TTC549 (cell line): ENCODE data around the gene LIF.
"Not testable (repeated sequence)": the region's sequence is repeated elsewhere in the genome, so short reads cannot be mapped to it uniquely, and the experiment has no call there.

Experiments
- FAIRE-seq: peaks from 2 replicates; lab custom pipeline; 2012; peaks lifted over from hg19 to GRCh38; lab: Jason Lieb, UNC

LIF gene

GRCh38 chr22:30224161-30224857 is 22.2 kb downstream of the LIF start:
- FAIRE-seq, result no peak

DNA sequence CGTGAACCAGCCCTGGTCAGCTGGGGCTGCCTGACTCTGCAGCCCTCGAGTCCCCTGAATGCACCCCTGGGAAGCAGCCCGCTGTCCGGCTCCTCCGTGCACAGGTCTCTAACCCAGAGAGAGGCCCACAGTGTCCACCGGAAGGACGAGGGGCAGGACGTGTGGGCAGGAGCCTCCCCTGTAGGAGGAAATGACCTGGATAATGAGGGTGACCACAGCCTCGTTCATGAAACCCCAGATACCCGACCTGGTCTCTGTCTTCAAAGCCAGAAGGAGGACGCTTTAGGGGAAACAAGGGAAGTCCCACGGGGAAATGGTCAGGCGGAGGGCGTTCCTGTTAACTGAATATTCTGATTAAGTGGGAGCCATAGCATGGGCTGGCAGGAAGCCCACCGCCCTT is 23.3 kb downstream of the LIF start:
- no peak for FAIRE-seq

GRCh38 chr22:30222321-30222720 is 24.2 kb downstream of the LIF start:
- no peak for FAIRE-seq

DNA sequence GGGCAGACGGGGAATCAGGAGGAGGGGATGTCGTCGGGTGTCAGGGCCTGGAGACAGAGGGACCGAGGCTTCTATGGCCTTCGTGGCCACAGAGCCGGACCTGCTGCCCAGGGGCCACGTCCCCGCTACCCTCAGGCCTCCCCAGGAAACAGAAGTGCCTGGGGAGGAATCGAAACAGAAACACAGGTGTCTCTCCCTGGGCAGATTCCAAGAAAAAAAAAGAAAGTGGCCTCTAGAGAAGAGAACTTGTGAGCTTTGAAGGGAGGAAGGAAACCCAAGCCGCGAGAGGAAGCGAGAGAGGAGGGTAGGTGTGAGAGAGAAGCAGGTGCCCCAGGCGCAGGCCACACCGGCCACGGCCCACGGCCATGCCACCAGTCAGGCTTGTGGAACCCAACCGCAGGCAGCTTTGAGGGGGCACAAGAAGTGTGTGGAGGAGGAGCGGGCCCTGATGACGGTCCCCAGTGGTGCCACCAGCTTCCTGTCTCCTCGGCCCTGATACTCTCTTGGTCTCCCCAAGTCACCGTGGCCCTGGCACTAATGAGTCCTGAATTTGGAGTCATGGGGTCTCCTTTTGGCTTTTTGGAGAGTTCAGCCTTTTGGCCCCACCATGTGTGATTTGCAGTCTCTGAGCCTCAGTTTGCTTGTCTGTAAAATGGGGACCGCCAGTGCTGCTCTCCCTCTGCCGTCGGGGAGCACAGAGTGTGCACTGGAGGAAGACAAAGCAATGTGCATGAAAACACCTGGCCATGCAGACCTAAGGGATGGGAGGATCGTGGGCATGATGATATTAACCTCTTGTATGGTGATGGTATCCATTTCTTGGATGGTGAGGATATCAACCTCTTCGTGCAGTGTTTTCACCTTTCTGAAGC is 25.2 kb downstream of the LIF start:
- no peak for FAIRE-seq

DNA sequence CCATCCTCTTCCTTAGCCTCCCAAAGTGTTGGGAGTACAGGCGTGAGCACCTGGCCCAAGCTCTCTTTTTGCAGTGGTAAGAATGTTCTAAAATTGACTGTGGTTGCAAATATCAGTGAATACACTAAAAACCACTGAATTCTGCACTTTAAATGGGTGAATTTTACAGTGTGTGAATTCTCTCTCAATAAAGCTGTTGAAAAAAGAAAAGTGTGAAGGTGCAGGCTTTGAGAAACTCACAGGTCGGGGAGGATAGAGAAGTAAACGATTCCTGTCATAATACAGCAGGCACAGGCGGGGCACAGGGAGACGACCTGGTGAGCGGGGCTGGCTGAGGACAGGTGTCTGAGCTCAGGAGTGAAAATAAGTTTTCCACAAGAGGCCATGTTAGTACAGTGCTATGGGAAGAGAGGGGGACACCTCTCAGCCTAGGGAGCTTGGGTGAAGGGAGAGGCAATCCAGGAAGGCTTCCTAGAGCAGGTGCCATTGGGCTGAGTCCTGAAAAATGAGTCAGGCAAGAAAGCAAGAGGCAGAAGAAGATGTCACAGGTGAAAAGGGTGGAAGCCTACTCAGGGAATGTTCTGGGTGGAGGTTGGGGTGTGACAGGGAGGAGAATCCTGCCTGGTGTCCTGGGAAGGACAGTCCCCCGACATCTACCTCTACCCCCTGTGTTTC is 26.1 kb downstream of the LIF start:
- no peak for FAIRE-seq

- no peak for FAIRE-seq
Measured at GRCh38 chr22:30219668-30220278, 26.8 kb downstream of the LIF start.

- no peak for FAIRE-seq
Measured at GRCh38 chr22:30219049-30219654, 27.4 kb downstream of the LIF start.

GRCh38 chr22:30217698-30218560 is 28.6 kb downstream of the LIF start:
- FAIRE-seq, result no peak

DNA sequence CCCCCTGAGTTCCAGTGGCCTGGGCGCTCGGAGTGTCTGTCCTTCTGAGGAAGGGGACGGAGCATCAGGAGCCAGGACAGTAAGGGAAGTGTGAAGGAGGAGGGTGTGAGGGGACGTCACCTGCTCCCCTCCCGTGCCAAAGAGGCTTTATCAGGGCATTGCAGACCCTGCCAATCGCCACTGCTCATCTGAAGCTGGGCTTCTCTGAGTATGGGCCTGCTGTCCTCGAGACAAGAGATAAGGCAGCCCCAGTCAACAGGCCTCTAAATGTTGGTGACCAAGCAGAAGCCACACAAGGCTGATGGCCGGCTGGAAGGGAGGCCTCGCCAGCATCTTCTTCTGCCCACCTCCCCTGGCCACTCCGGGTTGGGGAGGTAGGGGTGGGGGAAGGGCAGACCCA is 29.8 kb downstream of the LIF start:
- FAIRE-seq, result no peak

DNA sequence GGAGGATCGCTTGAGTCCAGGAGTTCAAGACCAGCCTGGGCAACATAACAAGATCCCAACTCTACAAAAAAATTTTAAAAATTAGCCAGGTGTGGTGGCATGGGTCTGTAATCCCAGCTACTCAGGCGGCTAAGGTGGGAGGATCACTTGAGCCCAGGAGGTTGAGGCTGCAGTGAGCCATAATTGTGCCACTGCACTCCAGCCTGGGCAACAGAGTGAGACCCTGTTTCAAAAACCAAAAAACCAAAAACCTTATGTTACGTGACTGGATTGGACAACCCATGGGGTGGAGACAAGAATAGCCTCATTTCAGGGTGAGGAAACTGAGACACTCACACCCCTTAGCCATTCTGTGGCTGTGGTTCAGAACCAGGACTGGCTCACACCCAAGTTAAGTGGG is 30.3 kb downstream of the LIF start:
- FAIRE-seq, result not testable (repeated sequence)

DNA sequence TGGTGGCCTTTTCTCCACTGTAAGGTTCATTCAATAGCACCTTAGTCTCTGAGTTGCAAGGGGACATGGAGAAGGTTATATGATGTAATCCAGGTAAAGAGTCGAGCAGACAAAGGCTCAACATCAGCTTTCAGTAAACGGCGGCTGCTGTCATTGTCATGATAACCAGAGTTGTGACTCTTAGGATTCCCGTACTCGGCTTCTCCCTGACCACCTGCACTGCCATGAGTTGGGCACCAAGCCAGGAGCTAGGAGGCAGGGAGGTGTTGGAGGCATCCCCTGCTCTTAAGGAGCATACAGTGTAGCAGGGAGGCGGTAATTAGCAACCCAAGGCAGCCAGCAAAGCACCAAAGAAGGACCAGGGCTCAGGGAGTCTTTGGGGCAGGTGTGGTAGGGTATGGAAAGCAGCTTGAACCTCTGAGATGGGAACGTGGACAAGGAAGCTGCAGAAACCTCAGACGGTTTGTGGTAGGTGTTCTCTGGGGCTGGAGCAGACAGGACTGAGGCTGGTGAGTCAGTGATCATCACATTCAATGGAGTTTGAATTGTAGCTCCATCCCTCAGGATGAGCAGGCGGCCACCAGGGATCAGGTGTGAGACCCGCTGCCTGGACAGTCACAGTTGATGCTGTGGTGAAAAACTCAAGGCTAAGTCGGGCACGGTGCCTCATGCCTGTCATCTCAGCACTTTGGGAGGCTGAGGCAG is 31.7 kb downstream of the LIF start:
- no peak for FAIRE-seq

GRCh38 chr22:30212996-30213441 is 33.5 kb downstream of the LIF start:
- FAIRE-seq, result no peak

DNA sequence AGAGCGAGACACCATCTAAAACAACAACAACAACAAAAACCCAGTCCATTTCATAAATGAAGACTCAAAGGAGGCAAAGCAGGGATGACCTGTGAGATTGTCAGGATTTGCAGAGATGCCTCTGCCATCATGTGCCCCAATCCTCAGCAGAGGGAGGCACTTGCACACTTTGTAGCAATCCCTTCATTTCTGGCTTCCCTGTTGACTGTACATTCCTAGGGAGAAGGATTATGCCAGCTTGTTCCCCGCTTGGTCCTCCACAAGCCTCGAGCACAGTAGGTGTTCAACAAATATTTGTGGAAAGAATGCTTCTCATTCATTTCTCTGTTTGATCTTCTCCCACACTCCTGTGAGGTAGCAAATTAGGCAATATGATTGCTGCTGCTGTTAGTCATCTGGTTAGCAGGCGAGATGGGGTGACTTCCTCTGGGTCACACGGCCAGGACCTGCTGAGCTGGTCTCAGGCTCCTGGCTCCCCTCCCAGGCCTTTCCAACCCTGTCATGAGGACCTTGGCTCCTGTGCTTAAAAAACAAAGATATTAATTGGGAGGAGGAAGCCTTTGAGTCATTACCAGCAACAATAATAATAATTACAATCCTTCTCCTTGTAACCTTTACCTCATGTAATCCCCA is 34.1 kb downstream of the LIF start:
- no peak for FAIRE-seq

GRCh38 chr22:30211124-30211820 is 35.3 kb downstream of the LIF start:
- FAIRE-seq, result no peak

DNA sequence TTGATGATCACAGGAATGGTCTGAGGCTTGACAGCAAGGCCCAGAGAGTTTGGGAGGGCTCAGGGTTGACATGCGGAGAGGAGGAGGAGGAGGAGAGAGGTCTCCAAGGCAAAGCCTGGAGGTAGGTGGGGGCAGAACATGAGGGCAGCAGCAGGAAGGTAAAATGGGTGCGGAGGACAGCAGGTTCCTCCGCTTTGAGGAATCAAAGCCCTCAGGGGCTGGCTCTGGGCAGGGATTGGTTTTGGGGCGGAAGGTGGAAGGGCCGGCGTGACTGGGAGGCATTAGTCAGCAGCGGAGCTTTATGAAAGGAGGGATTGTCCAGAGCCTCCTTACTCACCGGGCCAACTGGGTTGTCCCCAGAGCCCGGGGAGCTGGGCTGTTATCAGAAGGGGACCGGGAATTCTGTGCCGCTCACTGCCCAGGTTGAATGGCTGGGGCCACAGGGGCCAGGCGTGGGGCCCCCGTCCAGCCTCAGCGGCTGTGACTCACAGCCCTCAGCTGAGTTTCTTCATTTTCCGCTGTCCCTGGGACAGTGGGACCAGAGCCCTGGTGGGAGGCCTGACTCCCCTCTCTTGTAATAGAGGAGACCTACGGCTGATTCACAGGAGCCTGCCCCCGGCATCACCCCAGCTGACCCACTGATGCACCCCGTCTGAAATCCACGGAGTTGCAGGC is 36.2 kb downstream of the LIF start:
- FAIRE-seq, result no peak

GRCh38 chr22:30209642-30210041 is 36.9 kb downstream of the LIF start:
- FAIRE-seq, result no peak

- FAIRE-seq, result no peak
Measured at GRCh38 chr22:30208631-30209603, 37.6 kb downstream of the LIF start.

GRCh38 chr22:30206944-30207343 is 39.6 kb downstream of the LIF start:
- no peak for FAIRE-seq
